ENCODE results near the gene COX4I2.
"Not testable (repeated sequence)": the region's sequence is repeated elsewhere in the genome, so short reads cannot be mapped to it uniquely, and the experiment has no call there.

COX4I2 gene

DNA sequence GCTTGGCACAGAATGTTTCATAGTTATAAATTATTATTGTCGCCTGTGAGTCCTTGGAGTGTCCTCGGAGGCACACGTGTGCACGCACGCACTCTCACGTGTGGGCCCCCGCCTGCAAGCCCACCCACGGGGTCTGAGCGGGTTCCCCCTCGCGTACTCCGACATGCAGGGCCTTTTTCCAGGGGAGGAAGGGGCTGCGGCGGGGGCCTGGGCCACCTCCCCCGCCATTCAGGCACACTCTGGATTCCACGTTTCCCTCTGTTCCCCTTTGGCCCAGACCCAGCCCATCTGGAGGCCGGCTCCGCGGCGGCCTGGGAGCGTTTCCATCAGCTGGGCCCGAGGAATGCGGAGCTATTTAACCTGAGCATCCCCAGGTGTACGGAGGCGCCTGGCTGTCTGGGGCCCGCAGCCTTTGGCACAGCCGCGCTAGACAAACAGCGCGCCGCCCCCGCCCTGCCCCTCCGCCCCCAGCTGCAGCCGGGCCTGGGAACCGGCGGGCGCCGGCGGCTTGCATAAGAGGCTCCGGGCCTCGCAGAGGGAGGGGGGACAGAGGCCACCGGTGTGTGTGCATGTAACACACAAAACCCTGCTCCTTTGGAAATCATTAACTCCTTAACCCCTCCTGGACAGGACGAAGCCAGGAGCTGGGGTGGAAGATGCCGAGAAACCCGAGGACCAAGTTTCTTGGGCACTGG lies 29.3 kb upstream of the COX4I2 start:
- no peak for DNase-seq

DNA sequence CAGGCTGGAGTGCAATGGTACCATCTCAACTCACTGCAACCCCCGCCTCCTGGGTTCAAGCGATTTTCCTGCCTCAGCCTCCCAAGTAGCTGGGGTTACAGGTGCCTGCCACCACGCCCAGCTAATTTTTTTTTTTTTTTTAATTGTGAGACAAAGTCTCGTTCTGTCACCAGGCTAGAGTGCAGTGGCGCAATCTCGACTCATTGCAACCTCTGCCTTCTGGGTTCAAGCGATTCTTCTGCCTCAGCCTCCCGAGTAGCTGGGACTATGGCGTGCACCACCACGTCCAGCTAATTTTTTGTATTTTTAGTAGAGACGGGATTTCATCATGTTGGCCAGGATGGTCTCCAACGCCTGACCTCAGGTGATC lies 25.5 kb upstream of the COX4I2 start:
- not testable (repeated sequence) for DNase-seq

DNA sequence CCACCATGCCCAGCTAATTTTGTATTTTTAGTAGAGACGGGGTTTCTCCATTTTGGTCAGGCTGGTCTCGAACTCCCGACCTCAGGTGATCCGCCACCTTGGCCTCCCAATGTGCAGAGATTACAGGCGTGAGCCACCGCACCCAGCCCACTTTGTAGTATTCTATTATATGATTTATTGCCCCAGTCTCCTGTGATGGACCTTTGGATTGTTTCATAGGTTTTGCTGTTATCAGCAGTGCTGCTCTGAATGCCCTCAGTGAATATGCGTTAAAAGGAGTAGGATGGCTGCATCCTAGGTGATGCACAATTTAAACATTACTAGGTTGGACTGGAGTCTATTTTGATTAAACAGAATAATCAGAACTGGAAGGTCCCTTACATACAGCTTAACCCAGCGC lies 22.3 kb upstream of the COX4I2 start:
- DNase-seq = no peak

DNA sequence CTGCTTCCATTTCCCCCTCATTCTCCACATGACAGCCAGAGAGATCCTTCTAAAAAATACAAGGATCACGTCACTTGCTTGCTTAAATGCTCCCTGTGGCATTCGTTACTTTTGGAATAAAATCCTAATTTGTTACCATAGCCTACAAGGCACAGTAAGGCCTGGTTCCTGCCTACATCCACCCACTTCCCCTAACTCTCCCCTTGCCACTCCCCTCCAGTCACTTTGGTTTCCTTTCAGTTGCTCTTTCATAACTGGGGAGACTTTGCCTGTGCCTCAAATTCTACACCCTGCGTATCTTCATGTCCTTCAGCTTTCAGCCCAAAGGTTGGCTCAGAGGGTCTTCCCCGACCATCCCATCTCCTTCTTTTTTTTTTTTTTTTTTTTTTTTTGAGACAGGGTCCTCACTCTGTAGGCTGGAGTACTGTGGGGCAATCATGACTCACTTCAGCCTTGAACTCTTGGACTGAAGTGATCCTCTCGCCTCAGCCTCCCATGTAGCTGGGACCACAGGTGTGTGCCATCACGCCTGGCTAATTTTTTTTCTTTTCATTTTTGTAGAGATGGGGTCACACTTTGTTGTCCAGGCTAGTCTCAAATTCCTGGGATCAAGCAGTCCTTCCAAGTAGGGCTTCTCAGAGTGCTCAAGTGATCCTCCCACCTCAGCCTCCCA lies 20.1 kb upstream of the COX4I2 start:
- no peak for DNase-seq

DNA sequence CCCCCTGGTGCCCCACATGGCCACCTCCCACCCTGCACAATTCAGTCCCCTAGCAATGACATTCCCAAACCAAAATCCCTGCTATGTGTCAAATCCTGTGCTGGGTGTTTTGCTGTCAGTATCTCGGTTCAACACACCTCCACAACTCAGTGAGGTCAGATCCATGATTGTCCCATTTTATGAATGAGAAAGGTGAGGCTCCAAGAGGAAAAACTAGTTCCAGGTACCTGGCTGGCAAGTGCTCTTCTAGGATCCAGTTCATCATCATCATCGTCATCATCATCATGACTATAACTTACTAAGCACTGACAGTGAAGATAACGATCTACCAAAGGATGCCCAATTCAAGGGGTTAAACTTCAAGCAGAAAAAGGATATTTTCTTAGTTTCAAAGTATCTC lies 17.5 kb upstream of the COX4I2 start:
- no peak for DNase-seq

DNA sequence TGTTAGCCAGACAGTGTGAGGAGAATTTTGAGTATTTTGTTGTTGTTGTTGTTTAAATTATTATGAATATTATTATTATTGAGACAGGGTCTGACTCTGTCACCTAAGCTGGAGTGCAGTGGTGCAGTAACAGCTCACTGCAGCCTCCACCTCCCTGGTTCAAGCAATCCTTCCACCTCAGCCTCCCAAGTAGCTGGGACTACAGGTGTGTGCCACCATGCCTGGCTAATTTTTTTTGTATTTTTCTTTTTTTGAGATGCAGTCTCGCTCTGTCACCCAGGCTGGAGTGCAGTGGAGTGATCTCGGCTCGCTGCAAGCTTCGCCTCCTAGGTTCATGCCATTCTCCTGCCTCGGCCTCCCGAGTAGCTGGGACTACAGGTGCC lies 14.6 kb upstream of the COX4I2 start:
- not testable (repeated sequence) for DNase-seq

DNA sequence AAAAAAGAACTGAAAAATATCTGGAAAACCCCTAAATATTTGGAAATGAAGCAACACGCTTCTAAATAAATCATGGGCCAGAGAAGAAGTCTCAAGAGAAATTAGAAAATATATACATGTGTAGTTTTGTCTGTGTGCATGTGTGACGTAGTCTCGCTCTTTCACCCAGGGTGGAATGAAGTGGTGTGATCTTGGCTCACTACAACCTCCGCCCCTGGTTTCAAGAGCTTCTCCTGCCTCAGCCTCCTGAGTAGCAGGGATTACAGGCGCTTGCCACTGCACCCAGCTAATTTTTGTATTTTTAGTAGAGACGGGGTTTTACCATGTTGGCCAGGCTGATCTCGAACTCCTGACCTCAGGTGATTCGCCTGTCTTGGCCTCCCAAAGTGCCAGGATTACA lies 11.2 kb upstream of the COX4I2 start:
- not testable (repeated sequence) for DNase-seq

DNA sequence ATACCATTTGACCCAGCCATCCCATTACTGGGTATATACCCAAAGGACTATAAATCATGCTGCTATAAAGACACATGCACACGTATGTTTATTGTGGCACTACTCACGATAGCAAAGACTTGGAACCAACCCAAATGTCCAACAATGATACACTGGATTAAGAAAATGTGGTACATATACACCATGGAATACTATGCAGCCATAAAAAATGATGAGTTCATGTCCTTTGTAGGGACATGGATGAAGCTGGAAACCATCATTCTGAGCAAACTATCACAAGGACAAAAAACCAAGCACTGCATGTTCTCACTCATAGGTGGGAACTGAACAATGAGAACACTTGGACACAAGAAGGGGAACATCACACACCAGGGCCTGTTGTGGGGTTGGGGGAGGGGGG lies 9.7 kb upstream of the COX4I2 start:
- not testable (repeated sequence) for DNase-seq

DNA sequence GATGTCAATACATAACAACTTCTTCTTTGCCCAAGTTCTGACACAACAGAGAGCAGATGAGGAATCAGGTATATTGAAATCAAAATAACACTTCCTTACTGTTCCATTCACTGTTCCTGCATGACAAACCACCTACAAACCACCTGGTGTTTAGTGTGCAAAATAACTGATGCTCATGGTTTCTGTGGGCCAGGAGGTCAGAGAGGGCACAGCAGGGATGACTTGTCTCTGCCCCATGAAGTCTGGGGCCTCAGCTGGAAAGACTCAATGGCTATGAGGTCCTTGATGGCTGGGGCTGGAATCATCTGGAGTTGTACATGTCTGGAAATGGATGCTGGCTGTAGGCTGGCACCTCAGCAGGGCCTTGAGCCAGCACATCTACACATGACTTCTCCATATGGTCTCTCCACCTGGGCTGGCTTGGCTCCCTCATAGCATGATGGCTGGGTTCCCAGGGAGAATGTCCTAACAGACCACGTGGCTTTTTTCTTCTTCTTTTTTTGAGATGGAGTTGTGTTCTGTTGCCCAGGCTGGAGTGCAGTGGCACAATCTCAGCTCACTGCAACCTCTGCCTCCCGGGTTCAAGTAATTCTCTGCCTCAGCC lies 7.4 kb upstream of the COX4I2 start:
- no peak for DNase-seq

DNA sequence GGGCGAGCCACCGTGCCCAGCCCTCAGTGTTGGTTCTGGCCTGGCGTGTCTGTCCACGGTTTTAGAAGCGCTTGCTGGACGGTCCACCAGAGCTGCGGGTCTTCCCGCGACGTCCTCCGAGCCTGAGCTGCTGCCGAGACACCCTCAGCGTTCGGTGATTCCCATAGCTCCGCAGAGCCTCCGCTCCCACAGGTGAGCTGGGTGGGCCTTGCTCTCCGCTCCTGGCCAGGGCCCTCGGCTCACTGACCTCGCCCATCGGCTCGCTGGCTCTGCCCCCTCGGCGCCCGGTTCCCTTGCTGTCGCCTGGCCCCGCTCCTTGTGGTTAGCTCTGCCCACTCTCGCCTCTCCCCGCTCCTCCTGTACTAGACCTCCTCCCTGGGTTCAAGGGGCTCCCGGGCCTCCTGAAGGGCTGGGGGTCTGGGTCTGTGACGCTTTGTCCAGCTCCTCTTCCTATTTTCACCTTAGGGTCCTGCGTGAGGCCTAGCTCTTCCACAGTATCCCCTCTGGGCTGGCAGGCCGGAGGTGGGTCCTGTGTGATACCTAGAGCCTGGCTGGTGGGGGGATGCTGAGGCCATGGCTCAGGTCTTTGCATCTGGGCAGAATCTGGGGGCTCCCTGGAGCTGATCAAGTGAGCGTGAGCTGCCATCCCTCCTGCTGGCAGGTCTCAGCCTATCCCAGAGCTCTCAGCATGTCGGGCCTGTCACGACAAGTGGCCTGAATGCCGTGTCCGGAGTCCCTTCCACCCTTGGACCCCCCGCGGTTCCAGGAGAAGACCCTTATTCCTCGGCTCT lies 5.0 kb upstream of the COX4I2 start:
- DNase-seq = no peak

DNA sequence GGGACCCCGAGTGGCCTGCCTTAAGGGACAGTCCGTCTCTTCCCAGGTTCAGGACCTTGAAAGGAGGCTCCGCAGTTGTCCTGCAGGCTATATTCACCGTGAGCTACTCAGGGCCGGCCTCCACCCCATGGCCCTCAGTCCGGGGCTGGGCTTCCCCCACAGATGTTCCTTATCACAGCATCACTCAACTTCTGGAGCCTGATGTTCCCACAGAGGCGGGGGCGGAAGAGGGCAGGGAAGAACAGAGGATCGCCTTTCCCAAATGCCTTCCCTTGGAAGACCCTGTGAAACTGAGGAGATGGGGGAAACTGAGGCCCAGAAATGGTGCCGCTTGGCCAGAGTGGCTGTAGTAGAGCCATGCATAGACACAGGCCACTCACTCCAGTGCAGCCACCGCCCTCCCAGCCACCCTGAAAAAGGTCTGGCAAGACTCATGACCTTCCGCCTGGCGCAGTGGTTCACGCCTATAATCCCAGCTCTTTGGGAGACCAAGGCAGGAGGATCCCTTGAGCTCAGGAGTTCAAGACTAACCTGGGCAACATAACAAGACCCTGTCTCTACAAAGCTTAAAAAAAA lies 4.3 kb upstream of the COX4I2 start:
- no peak for DNase-seq

DNA sequence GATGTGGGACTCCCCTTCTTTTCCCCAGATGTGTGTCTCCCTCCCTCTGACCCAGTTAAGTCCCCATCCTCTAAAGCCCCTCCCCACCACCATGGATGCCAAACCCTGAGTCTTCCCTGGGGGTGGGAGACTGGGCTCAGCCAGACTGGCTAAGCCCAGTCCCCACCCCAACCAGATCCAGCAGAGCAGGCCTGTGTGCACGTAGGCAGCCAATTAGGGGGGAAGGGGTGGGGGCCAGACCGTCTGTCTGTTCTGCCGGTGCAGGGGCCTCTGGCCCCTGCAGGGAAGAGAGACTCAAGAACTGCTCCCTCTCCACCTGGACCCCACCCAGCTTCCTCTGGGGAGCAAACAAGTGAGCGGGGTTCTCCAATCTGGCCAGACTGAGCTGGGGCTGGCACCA lies 605 bp downstream of the COX4I2 start:
- no peak for DNase-seq

DNA sequence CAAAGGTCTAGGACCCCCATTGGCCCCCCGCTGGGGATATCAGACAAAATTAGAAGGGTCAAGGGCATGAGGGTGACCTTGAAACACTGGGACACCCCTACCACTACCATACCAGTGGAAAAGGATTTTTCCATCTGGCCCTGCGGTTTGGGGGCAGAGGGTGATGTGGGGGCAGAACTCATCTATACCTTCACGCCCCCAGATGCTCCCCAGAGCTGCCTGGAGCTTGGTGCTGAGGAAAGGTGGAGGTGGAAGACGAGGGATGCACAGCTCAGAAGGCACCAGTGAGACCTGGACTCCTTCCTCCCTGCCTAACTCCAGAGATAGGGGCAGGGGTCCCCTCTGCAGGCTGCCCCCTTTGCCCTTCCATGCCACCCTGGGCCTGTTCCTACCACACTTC lies 1.1 kb downstream of the COX4I2 start:
- no peak for DNase-seq

DNA sequence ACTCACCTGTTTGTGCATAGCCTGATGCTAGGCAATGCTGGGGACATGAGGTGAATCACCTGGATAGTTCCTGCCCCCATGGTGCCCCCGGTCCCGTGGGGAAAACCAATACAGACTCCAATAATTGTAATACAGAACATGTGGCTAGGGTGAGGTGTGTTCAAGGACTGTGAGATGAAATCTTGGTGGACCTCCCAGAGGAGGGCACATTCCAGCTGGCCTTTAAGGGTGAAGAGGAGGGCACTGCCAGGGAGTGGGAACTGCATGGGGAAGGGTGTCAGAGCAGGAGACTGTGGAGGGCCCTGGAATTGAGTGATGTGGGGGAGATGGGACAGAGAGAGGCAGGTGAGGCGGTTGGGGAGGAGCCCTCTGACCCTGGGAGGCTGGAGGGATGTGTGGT lies 2.5 kb downstream of the COX4I2 start:
- DNase-seq = no peak

DNA sequence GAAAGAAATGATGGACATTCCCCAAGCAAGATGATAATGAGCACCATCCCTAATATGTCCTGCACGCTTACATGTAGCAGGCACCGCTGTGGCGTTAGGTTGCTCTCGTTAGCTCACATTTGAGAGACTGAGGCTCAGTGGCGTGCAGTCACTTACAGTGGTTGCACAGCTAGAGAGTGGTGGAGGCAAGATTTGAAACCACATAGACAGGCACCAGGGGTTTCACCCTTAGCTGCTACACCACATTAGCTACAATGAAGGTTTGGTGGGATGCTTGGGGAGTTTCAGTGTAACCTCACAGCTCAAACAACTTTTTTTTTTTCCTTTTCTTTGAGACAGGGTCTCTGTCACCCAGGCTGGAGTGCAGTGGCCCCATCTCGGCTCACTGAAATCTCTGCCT lies 3.7 kb downstream of the COX4I2 start:
- DNase-seq = no peak

DNA sequence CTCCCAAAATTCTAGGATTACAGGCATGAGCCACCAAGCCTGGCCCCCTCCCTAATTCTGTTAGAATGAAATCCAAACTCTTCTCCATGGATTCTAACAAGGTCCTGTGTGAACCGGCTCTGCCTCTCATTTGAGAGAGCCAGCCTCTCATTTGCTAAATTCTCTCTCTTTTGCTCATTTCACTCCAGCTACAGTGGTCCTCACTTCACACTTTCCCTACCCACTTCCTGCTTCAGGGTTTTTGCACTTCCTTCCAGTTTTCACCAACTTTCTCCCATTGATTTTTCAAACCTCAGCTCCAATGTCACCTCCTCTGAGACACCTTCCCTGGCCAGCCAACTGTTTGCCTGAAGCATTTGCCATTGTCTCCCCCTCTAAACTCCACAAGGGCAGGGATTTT lies 5.1 kb downstream of the COX4I2 start:
- DNase-seq = no peak

DNA sequence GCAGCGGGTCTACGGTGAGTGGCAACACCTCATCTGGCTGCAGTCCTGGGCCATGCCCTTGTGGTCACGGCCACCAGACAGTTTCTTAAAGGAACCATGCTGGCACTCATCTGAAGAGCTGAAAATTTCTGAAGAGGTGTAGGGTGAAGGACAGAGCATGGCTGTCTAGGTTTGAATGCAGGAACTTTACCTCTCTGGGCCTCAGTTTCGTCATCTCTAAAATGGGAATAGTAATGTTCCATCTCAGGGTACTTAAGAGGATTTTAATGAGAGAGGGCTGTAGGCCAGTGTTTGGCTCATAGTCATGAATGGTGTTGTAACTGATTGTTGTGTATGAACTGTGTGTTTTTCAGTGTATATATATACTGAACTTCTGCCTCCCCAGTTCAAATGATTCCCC lies 5.8 kb downstream of the COX4I2 start:
- no peak for DNase-seq

DNA sequence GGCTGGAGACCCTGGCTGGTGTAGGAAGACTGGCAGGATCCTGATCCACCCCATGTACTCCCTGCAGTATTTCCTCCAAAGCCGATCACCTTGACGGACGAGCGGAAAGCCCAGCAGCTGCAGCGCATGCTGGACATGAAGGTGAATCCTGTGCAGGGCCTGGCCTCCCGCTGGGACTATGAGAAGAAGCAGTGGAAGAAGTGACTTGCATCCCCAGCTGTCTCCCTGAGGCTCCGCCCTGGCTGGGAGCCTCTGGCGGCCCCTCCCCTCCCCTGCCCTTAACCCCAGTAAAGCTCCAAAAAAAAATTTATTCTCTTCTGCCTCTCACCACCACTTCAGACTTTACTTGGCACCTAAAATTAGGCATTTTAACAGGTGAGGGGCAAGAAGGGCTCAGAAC lies 7.0 kb downstream of the COX4I2 start:
- no peak for DNase-seq

DNA sequence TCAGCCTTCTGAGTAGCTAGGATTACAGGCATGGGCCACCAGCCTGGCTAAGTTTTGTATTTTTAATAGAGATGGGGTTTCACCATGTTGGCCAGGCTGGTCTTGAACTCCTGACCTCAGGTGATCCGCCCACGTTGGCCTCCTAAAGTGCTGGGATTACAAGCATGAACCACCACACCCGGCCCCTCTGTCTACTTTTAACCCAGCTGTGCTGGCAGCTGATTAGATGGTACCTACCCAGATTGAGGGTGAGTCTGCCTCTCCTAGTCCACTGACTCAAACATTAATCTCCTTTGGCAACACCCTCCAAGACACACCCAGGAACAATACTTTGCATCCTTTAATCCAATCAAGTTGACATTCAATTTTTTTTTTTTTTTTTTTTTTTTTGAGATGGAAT lies 10.4 kb downstream of the COX4I2 start:
- peak; percentile 71 for DNase-seq

DNA sequence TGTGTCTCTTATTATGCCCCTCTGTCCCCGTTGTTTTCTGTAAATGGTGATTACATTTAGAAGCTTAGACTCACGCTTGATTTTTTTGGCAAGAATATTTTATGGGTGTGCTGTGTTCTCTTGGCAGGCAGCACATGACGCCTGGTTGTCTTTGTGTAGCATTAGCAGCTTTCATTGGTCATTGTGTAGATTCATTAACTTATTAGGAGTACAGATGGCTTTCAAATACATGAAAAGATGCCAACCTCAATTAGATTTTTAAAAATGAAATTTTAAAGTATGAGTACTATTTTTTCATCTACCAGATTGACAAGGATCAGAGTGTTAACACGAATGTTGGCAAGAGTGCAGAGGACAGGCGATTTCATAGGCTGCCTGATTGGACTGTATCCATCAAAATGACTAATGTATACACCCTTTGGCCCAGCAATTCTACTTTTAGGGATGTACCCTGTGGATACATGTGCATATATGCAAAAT lies 15.2 kb downstream of the COX4I2 start:
- no peak for DNase-seq

DNA sequence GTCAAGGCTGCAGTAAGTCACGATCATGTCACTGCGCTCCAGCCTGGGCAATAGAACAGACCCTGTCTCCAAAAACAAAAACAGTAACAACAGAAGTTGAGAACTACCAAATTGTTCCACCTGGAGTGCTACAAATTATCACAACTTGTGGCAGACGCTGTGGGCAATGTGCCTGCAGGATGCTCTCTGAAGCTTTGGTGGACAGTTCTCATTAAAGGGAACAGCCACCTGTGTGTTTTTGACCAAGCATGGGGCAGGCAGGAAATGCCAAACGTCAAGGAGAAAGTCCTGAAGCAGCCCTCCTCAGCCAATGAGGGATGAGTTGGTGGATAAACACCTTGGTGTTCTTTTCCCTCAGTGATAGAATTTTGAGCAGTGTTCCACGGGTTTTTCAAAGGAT lies 15.8 kb downstream of the COX4I2 start:
- no peak for DNase-seq

DNA sequence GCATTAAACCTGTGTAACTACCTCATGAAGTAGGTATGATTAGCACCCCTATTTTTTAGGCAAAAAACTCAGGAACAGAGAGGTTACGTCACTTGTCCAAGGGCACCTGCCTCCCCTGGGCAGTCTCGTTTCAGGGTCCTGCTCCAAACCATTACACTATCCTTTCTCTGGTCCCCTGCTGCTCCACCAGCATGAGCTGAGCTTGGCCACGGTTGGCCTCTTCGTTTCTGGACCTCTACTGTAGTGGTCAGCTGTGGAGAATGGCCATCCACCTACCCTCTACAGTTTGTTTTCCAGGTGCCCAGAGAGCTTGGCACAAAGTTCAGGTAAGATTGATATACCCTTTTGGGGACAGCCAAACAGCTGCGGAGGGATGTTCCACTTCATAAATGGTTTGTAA lies 16.8 kb downstream of the COX4I2 start:
- DNase-seq = no peak

DNA sequence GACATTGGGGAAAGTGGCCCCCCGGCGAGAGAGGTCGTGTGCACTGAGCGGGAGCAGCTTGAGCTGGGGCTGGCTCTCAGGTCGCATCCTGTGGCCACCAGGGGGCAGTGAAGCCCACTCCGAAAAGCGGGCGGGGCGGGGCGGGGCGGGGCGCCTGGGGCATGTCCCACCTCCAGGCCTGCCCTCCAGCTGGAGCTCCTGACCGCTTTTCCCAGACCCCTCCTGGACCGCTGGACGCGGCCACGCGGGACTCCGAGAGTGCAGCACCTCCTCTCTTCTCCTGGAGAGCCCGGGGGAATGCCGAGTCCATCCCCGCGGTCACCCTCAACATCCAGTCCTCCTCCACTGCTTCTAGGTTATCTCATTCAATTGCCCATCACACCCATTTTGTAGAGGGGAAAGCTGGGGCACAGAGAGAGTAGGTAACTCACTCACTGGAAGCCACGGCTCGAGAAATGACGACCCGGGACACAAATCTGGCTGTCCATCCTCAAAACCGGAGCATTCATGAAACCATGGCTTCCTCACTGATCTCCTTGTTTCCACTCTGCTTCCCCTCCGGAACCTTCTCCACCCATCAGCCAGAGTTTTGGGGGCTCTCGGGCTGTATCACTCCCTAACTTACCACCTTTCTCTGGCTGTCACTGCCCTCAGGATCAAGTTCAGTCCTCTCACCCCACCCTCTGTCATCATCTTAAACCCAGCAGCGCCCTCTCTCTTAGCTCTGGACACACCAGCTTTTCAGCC lies 24.1 kb downstream of the COX4I2 start:
- DNase-seq = peak; percentile 80

Measured in hematopoietic multipotent progenitor cell treated with erythropoietin and hydrocortisone succinate and interleukin-3 and kit ligand, for 8 days (in vitro differentiated cells).